Measurements from ENCODE around the gene OTP.
A peak's percentile ranks its signal among the peaks of the same experiment; 100 is the strongest.

Gene OTP

DNA sequence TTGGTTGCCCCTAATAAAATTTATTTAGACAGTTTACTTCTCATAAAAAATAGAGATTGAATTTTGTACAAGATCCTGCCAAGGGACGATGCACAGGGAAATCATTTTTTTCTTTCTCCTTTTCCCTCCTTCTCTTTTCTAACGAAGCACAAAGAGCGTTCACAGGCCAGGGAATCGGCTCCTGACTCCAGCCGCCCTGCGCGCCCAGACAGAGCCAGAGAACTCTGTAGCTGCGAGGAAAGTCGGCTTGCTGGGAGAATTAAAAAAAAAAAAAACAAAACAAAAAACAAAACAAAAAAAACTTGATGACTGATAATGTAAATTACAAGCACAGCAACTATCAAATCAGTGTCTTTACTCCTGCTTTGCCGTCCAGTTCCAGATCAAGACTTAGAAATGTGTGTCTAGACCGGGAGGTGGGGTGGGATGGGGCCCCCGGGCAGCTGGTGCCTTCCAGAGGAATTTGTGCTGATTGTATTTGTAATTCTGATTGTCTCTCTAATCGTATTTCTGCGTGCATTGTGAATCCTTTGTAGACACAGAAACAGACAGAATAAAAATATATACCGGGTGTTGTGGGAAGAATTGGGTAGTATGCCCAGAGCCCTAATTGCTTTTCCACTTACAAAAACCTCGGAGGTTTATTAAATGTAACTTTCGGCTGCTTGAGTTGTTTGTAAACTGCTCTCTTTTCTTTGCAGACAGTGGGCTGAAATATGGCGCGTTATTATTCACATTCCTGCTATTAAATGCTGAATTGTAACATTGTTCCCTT, 3.6 kb upstream of the OTP start:
- no peak overlapping the region for H3K27ac ChIP-seq (ENCODE audit: low read depth, low read length)
- H2BK120ac ChIP-seq (ENCODE audit: low read depth, low read length): no peak overlapping the region
- peaks cover 66% of the 10 kb centered on the region for H3K27me3 ChIP-seq (ENCODE audit: insufficient read depth, low read length, poor library complexity)
- H3K4me2 ChIP-seq (ENCODE audit: low read length): no peak overlapping the region
- no peak overlapping the region for H3K9ac ChIP-seq (ENCODE audit: low read length)
- H4K5ac ChIP-seq (ENCODE audit: low read length): no peak overlapping the region
- H3K4me1 ChIP-seq (ENCODE audit: control insufficient read depth, low read depth, low read length): no peaks in the 10 kb centered on the region
- H3K79me1 ChIP-seq (ENCODE audit: low read length): no peaks in the 10 kb centered on the region
- no peak overlapping the region for H2BK5ac ChIP-seq (ENCODE audit: low read length)
- H3K79me2 ChIP-seq (ENCODE audit: control insufficient read depth, insufficient read depth, low read length): no peaks in the 10 kb centered on the region
- no peak overlapping the region for H3K4me3 ChIP-seq (ENCODE audit: low read length)
- no peak overlapping the region for H3K23ac ChIP-seq (ENCODE audit: low read length)
- H4K8ac ChIP-seq (ENCODE audit: low read depth, low read length): no peak overlapping the region
- H3K36me3 ChIP-seq (ENCODE audit: control insufficient read depth, insufficient read depth, low read length): no peaks in the 10 kb centered on the region
- H3K18ac ChIP-seq (ENCODE audit: low read length): no peak overlapping the region
- H2BK15ac ChIP-seq (replicated peaks; ENCODE audit: low read depth): no peak overlapping the region
- no peak overlapping the region for H3K4ac ChIP-seq (ENCODE audit: low read depth, low read length)
- H3K56ac ChIP-seq (ENCODE audit: low read length): no peak overlapping the region
- no peak overlapping the region for H2AK5ac ChIP-seq (ENCODE audit: low read length)
- DNase-seq: peak; percentile 33
- WGBS (ENCODE audit: extremely low coverage, insufficient coverage, low lambda C conversion rate): no CpG with 5 or more reads among the region's 19 CpGs

DNA sequence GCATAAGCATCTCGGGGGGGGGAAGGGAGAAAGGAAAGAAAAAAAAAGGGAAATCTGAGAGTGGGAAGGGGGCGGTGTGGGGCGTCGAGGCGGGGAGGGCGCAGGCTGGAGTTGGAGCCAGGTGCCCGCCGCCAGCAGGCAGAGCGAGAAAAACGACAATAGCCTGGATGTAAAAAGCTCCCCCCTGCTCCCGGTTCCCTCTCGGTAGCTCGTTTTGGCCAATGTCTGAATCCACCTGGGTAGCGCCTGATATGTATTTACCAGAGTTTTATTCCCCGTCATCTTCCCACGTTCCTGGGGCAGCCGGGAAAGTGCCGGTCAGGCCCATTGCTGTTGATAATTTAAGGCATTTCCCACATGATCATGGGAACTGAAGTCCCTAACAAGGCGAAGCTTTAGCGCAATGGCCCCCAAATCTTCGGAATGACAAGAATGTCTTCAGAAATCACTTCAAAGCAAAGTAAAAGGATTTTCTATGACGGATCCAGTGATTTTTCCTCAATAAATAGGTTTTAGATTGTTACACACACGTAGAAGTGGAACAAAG, 3.0 kb upstream of the OTP start:
- Histone ChIP-seq H4K5ac (ENCODE audit: low read length) (no peak overlapping the region), H3K56ac (ENCODE audit: low read length) (no peak overlapping the region), H3K18ac (ENCODE audit: low read length) (no peak overlapping the region), H3K4me3 (ENCODE audit: low read length) (no peak overlapping the region), H3K36me3 (ENCODE audit: control insufficient read depth, insufficient read depth, low read length) (no peaks in the 10 kb centered on the region), H2AK5ac (ENCODE audit: low read length) (no peak overlapping the region), H3K4me2 (ENCODE audit: low read length) (peak overlapping the region; percentile 32), H2BK5ac (ENCODE audit: low read length) (no peak overlapping the region), H3K4ac (ENCODE audit: low read depth, low read length) (no peak overlapping the region), H3K4me1 (ENCODE audit: control insufficient read depth, low read depth, low read length) (peaks cover 2% of the 10 kb centered on the region), H3K27me3 (ENCODE audit: insufficient read depth, low read length, poor library complexity) (peaks cover 69% of the 10 kb centered on the region), H2BK15ac (replicated peaks; ENCODE audit: low read depth) (no peak overlapping the region), H3K23ac (ENCODE audit: low read length) (no peak overlapping the region), H3K9ac (ENCODE audit: low read length) (no peak overlapping the region), H3K27ac (ENCODE audit: low read depth, low read length) (no peak overlapping the region), H4K8ac (ENCODE audit: low read depth, low read length) (no peak overlapping the region), H2BK120ac (ENCODE audit: low read depth, low read length) (no peak overlapping the region), H3K79me2 (ENCODE audit: control insufficient read depth, insufficient read depth, low read length) (no peaks in the 10 kb centered on the region), H3K79me1 (ENCODE audit: low read length) (no peaks in the 10 kb centered on the region)
- no CpG with 5 or more reads among the region's 23 CpGs for WGBS (ENCODE audit: extremely low coverage, insufficient coverage, low lambda C conversion rate)
- peak; percentile 73 for DNase-seq

- Histone ChIP-seq H3K9ac (ENCODE audit: low read length) (no peak overlapping the region), H3K56ac (ENCODE audit: low read length) (peak overlapping the region; percentile 19), H2BK5ac (ENCODE audit: low read length) (no peak overlapping the region), H3K79me2 (ENCODE audit: control insufficient read depth, insufficient read depth, low read length) (no peaks in the 10 kb centered on the region), H2BK120ac (ENCODE audit: low read depth, low read length) (no peak overlapping the region), H4K8ac (ENCODE audit: low read depth, low read length) (no peak overlapping the region), H3K4me3 (ENCODE audit: low read length) (no peak overlapping the region), H3K27ac (ENCODE audit: low read depth, low read length) (no peak overlapping the region), H3K4me1 (ENCODE audit: control insufficient read depth, low read depth, low read length) (peaks cover 2% of the 10 kb centered on the region), H3K79me1 (ENCODE audit: low read length) (no peaks in the 10 kb centered on the region), H3K23ac (ENCODE audit: low read length) (peak overlapping the region; percentile 57), H3K4ac (ENCODE audit: low read depth, low read length) (no peak overlapping the region), H3K27me3 (ENCODE audit: insufficient read depth, low read length, poor library complexity) (peaks cover 69% of the 10 kb centered on the region), H3K36me3 (ENCODE audit: control insufficient read depth, insufficient read depth, low read length) (no peaks in the 10 kb centered on the region), H2BK15ac (replicated peaks; ENCODE audit: low read depth) (no peak overlapping the region), H3K18ac (ENCODE audit: low read length) (no peak overlapping the region), H3K4me2 (ENCODE audit: low read length) (peak overlapping the region; percentile 56), H2AK5ac (ENCODE audit: low read length) (no peak overlapping the region), H4K5ac (ENCODE audit: low read length) (no peak overlapping the region)
- no CpG with 5 or more reads among the region's 45 CpGs for WGBS (ENCODE audit: extremely low coverage, insufficient coverage, low lambda C conversion rate)
- DNase-seq: peak; percentile 61
These were observed 2.3 kb upstream of the OTP start for GRCh38 chr5:77640589-77641396.

GRCh38 chr5:77638763-77639671, 504 bp upstream of the OTP start:
- Histone ChIP-seq H3K23ac (ENCODE audit: low read length) (no peak overlapping the region), H3K79me1 (ENCODE audit: low read length) (no peaks in the 10 kb centered on the region), H3K4me3 (ENCODE audit: low read length) (no peak overlapping the region), H3K9ac (ENCODE audit: low read length) (peak overlapping the region; percentile 34), H2BK120ac (ENCODE audit: low read depth, low read length) (no peak overlapping the region), H3K4me1 (ENCODE audit: control insufficient read depth, low read depth, low read length) (peaks cover 2% of the 10 kb centered on the region), H3K4me2 (ENCODE audit: low read length) (peak overlapping the region; percentile 63), H3K18ac (ENCODE audit: low read length) (no peak overlapping the region), H2BK5ac (ENCODE audit: low read length) (no peak overlapping the region), H3K27ac (ENCODE audit: low read depth, low read length) (no peak overlapping the region), H4K5ac (ENCODE audit: low read length) (no peak overlapping the region), H3K27me3 (ENCODE audit: insufficient read depth, low read length, poor library complexity) (peaks cover 64% of the 10 kb centered on the region), H3K4ac (ENCODE audit: low read depth, low read length) (no peak overlapping the region), H2BK15ac (replicated peaks; ENCODE audit: low read depth) (no peak overlapping the region), H3K79me2 (ENCODE audit: control insufficient read depth, insufficient read depth, low read length) (no peaks in the 10 kb centered on the region), H3K56ac (ENCODE audit: low read length) (peak overlapping the region; percentile 4), H4K8ac (ENCODE audit: low read depth, low read length) (no peak overlapping the region), H3K36me3 (ENCODE audit: control insufficient read depth, insufficient read depth, low read length) (no peaks in the 10 kb centered on the region), H2AK5ac (ENCODE audit: low read length) (no peak overlapping the region)
- peak; percentile 92 for DNase-seq
- no CpG with 5 or more reads among the region's 61 CpGs for WGBS (ENCODE audit: extremely low coverage, insufficient coverage, low lambda C conversion rate)

- Histone ChIP-seq H3K27ac (ENCODE audit: low read depth, low read length) (no peak overlapping the region), H2BK120ac (ENCODE audit: low read depth, low read length) (no peak overlapping the region), H3K79me2 (ENCODE audit: control insufficient read depth, insufficient read depth, low read length) (no peaks in the 10 kb centered on the region), H2BK5ac (ENCODE audit: low read length) (no peak overlapping the region), H3K4me2 (ENCODE audit: low read length) (no peak overlapping the region), H3K79me1 (ENCODE audit: low read length) (no peaks in the 10 kb centered on the region), H3K4me3 (ENCODE audit: low read length) (no peak overlapping the region), H3K36me3 (ENCODE audit: control insufficient read depth, insufficient read depth, low read length) (no peaks in the 10 kb centered on the region), H3K4me1 (ENCODE audit: control insufficient read depth, low read depth, low read length) (peaks cover 2% of the 10 kb centered on the region), H3K4ac (ENCODE audit: low read depth, low read length) (no peak overlapping the region), H3K56ac (ENCODE audit: low read length) (no peak overlapping the region), H3K27me3 (ENCODE audit: insufficient read depth, low read length, poor library complexity) (peaks cover 62% of the 10 kb centered on the region), H4K5ac (ENCODE audit: low read length) (no peak overlapping the region), H3K18ac (ENCODE audit: low read length) (no peak overlapping the region), H3K9ac (ENCODE audit: low read length) (no peak overlapping the region), H2AK5ac (ENCODE audit: low read length) (no peak overlapping the region), H3K23ac (ENCODE audit: low read length) (peak overlapping the region; percentile 59), H4K8ac (ENCODE audit: low read depth, low read length) (no peak overlapping the region), H2BK15ac (replicated peaks; ENCODE audit: low read depth) (no peak overlapping the region)
- DNase-seq: peak; percentile 25
- WGBS (ENCODE audit: extremely low coverage, insufficient coverage, low lambda C conversion rate): no CpG with 5 or more reads among the region's 43 CpGs
These were observed 1.1 kb downstream of the OTP start for GRCh38 chr5:77637170-77637997.

All from mesendoderm (in vitro differentiated cells).